ENCODE results near the gene CCDC33.

The CCDC33 gene

DNA sequence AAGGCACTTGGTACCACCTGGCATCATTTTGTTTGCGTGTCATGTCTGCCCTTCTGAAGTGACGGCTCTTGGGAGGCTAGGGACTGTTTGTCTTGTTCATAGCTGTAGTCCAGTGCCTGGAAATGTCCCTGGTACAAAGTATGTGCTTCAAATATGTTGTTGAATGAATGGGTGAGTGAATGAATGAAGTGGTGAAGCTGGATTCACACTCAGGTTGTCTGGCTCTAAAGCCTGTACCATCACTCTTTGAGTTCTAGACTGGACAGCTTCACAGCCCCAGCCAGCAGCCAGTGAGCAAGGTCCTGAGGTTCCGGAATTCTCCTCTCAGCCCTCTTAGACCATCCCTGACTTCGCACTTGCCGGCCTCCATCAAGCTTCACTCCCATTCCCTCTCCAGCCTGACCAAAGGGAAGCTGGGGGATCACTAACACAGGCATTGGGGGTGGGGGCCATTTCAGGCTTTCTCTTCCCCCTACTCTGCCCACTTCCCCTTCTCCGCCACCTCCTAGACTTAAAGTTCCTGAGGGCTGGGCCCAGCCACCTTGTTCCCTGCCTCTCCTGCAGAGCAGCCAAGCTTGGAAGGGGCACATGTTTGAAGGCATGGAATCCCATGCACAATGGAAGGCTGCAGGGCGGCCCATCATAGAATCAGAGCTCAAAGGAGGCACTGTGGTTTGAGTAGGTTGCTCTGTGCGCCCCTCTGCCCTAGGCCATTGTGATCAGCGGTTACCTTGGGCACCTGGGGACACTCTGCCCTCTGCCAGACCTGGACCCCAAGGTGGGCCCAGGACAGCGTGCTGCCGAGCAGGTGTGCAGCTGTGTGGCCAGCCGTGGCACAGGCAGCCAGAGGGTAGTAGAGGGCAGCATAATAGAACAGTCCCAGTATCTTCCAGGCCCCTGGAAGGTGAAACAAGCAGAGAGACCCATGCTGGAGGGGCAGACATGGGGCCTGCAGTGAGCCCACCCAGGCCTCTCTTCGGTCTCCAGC, 41.3 kb upstream of the CCDC33 start:
- TF ChIP-seq CTCF (IDR thresholded peaks at IDR 0.05; ENCODE audit: insufficient read depth, low read depth, low read length, missing control alignments) = no peak
- peak; percentile 54 for DNase-seq (ENCODE audit: low read depth)
- H3K4me3 ChIP-seq (ENCODE audit: low read depth, low read length) = no peak overlapping the region

DNA sequence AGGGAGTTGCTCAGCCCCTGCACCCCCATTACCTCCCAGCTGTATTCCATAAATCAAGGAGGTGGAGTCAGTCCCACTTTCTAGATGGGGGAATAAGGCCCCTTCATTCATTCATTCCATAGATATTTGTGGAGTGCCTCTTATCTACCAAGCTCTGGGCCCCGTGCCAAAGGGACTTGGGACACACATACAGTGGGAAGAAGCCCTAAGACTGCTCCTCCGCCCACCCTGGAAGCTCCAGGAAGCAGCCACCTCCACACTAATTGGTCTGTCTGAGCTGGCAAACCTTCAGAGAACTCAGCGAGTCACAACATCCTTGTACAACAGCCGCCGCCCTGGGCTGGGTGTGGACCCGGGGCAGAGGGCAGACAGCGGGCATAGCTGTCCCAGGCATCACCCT, 40.0 kb upstream of the CCDC33 start:
- DNase-seq (ENCODE audit: low read depth) = no peak
- TF ChIP-seq CTCF (IDR thresholded peaks at IDR 0.05; ENCODE audit: insufficient read depth, low read depth, low read length, missing control alignments) = no peak
- H3K4me3 ChIP-seq (ENCODE audit: low read depth, low read length) = no peak overlapping the region

DNA sequence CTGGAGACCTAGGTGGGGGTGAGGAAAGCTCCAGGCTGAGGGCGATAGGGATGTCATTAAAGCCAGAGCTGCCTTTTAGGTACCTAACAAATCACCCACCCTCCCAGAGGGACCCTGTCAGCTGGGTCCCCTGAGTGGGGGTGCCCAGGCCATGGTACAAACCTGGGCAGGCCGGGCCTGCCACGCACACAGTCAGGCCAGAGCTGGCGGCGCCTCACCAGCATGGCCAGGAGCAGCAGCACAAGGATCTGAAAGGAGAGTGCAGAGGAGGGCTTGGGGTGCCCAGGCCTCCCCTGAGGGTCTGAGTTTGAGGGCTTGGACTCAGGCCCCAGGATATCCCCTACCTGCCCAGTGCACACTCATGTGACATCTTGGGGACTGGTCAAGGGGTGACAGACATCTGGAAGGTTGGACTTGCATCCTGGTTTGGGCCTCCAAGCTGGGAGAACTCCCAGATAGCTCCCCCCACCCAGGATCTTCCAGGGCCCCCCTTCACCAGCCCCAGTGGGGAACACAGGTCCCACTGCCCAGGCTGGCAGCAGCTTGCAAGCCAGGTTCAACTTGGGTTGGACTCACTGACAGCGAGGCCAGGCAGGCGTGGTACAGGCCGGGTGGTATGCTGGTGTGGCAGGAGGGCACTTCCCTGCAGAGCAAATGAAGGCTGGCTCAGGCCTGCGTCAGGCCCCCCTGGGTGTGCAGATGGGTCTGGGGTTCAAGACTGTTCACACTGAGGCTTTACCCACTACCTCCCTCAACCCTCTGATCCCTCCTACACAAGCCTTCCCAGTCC, 38.8 kb upstream of the CCDC33 start:
- no peak for DNase-seq (ENCODE audit: low read depth)
- no peak for TF ChIP-seq CTCF (IDR thresholded peaks at IDR 0.05; ENCODE audit: insufficient read depth, low read depth, low read length, missing control alignments)
- no peak overlapping the region for H3K4me3 ChIP-seq (ENCODE audit: low read depth, low read length)

- H3K4me3 ChIP-seq (ENCODE audit: low read depth, low read length) = no peak overlapping the region
- DNase-seq (ENCODE audit: low read depth) = no peak
- TF ChIP-seq CTCF (IDR thresholded peaks at IDR 0.05; ENCODE audit: insufficient read depth, low read depth, low read length, missing control alignments) = no peak
These were observed 36.9 kb upstream of the CCDC33 start for GRCh38 chr15:74199297-74199652.

DNA sequence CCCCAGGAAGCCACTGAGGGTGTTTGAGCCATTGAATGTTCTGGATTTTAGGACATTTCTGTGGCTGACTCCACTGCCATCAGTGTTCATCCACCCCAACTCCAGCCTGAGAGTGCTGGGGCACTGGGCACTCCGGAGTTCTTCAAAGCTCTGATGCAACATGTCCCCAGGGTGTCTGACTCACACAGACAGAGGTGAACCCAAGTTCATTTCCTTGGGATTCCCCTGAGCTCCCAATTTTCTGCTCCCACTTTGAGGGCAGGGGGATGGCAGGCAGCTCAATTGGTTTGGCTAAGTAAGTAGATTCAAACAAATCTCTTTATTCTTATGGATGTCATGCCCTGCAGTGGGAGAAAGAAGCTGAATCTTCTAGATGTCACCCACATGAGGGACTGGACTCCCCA, 35.7 kb upstream of the CCDC33 start:
- H3K4me3 ChIP-seq (ENCODE audit: low read depth, low read length) = no peak overlapping the region
- peak; percentile 42 for DNase-seq (ENCODE audit: low read depth)
- no peak for TF ChIP-seq CTCF (IDR thresholded peaks at IDR 0.05; ENCODE audit: insufficient read depth, low read depth, low read length, missing control alignments)

DNA sequence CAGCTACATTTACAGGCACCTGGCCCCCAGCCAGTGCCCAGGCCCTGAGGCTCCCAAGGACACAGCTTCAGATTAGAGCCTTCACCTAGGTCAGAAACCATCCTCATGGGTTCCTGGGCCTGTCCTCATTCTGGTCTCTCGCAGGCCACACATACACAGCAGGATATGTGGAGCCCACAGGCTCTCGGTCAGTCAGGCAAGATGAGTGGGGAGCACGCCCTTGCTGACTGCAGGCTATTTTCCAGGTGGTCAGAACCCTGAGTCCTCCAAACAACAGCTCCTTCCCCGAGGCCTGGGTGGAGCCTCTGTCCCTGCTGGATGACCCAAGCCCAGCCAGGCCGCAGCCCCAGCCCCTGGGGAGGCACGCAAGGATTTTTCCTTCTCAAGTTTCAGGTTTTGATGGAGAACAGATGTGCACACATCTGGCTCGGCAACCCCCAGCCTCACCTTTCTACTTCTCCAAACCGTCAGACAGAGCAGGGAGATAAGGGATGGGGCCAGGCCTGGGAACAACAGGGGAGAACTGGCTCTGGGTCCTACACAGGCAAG, 35.2 kb upstream of the CCDC33 start:
- H3K4me3 ChIP-seq (ENCODE audit: low read depth, low read length) = no peak overlapping the region
- no peak for DNase-seq (ENCODE audit: low read depth)
- no peak for TF ChIP-seq CTCF (IDR thresholded peaks at IDR 0.05; ENCODE audit: insufficient read depth, low read depth, low read length, missing control alignments)
